Sciatic nerve (tissue), 2 donors: ENCODE data around the gene KIAA1614. TPM values are rescaled to one million over a fixed set of nuclear protein-coding genes. Genes with fewer than 3 reads are reported as not detected.

Source experiments
- ATAC-seq: fragments of 200-7000 bp; cut with Tn5 transposase; one replicate; pipeline ENCODE4 v1.9.1; 2020; ENCODE audit warnings: mild to moderate bottlenecking, moderate library complexity
- DNase-seq: peaks from one replicate; pipeline ENCODE4 v3.0.0-alpha.2; 2020; ENCODE audit warnings: low spot score
- intact Hi-C: fragments of 100-400 bp; cut with DNase I; formaldehyde crosslinking; loops from one replicate; pipeline ENCODE4 v1.14.2; 2022
- total RNA-seq: library from RNA; stranded (reverse); fragmentation: NEBNext Ultra II Directional; extraction: Animal tissue kit (Norgen Biotek cat#: 25700); gene quantifications from one replicate; pipeline ENCODE4 v1.2.1, GENCODE V29; 2021
- donor health status: DM: no; HTN: no; CAD: no.
- donor health status: DM: no; HTN: no; CAD: no.

KIAA1614 gene
- total RNA-seq: 14.9 TPM

- intact Hi-C loops: no loop called here
- DNase-seq (peak; percentile 75), ATAC-seq (peak; percentile 76)
Measured at GRCh38 chr1:180912801-180913565, at the start of gene KIAA1614. KIAA1614 (plus strand) TSS chr1:180912897; CDS start chr1:180913244, 347 bp downstream.

GRCh38 chr1:180863158-180863775 lies 49.4 kb upstream of the KIAA1614 start:
- no peak for DNase-seq
- intact Hi-C loops: loop anchor here (5.0 kb wide), 1 partner anchor 336 kb away; no protein-coding TSS in a partner anchor
- peak; percentile 32 for ATAC-seq

- DNase-seq (no peak), ATAC-seq (peak; percentile 64)
- intact Hi-C loops: loop anchor here (5.0 kb wide), 1 partner anchor 260 kb away; no protein-coding TSS in a partner anchor
Measured at GRCh38 chr1:180881806-180882509, 30.7 kb upstream of the KIAA1614 start.

GRCh38 chr1:180884588-180885300 lies 28.0 kb upstream of the KIAA1614 start:
- intact Hi-C loops: loop anchor here (5.0 kb wide), 2 partner anchors 258 to 268 kb away; no protein-coding TSS in a partner anchor
- DNase-seq (no peak), ATAC-seq (no peak)

GRCh38 chr1:180886338-180886737 lies 26.4 kb upstream of the KIAA1614 start:
- intact Hi-C loops: loop anchor here (5.0 kb wide), 1 partner anchor 266 kb away; no protein-coding TSS in a partner anchor
- ATAC-seq (no peak), DNase-seq (no peak)

- DNase-seq: no peak
- no peak for ATAC-seq
- intact Hi-C loops: loop anchor here (5.0 kb wide), 1 partner anchor 264 kb away; no protein-coding TSS in a partner anchor
Measured at GRCh38 chr1:180887841-180888240, 24.9 kb upstream of the KIAA1614 start.

GRCh38 chr1:180888870-180889269 lies 23.8 kb upstream of the KIAA1614 start:
- no peak for ATAC-seq
- no peak for DNase-seq
- intact Hi-C loops: loop anchor here (5.0 kb wide), 1 partner anchor 263 kb away; no protein-coding TSS in a partner anchor

- DNase-seq (no peak), ATAC-seq (no peak)
- intact Hi-C loops: loop anchor here (5.0 kb wide), 1 partner anchor 263 kb away; no protein-coding TSS in a partner anchor
Measured at GRCh38 chr1:180889325-180889724, 23.4 kb upstream of the KIAA1614 start.

GRCh38 chr1:180892272-180892671 lies 20.4 kb upstream of the KIAA1614 start:
- intact Hi-C loops: no loop called here
- no peak for ATAC-seq
- no peak for DNase-seq

- DNase-seq (no peak), ATAC-seq (no peak)
- intact Hi-C loops: no loop called here
Measured at GRCh38 chr1:180892675-180893074, 20.0 kb upstream of the KIAA1614 start.

GRCh38 chr1:180893614-180894013 lies 19.1 kb upstream of the KIAA1614 start:
- no peak for ATAC-seq
- intact Hi-C loops: no loop called here
- no peak for DNase-seq

- intact Hi-C loops: no loop called here
- DNase-seq (no peak), ATAC-seq (no peak)
Measured at GRCh38 chr1:180896161-180896560, 16.5 kb upstream of the KIAA1614 start.

GRCh38 chr1:180898441-180899219 lies 14.1 kb upstream of the KIAA1614 start:
- intact Hi-C loops: no loop called here
- ATAC-seq (no peak), DNase-seq (no peak)

GRCh38 chr1:180899262-180899661 lies 13.4 kb upstream of the KIAA1614 start:
- intact Hi-C loops: no loop called here
- no peak for ATAC-seq
- no peak for DNase-seq

- DNase-seq (no peak), ATAC-seq (no peak)
- intact Hi-C loops: no loop called here
Measured at GRCh38 chr1:180901076-180901990, 11.4 kb upstream of the KIAA1614 start.

- DNase-seq (no peak), ATAC-seq (no peak)
- intact Hi-C loops: no loop called here
Measured at GRCh38 chr1:180902541-180902940, 10.2 kb upstream of the KIAA1614 start.

GRCh38 chr1:180905927-180906326 lies 6.8 kb upstream of the KIAA1614 start:
- ATAC-seq (no peak), DNase-seq (no peak)
- intact Hi-C loops: no loop called here
